ENCODE measurements around the gene IL1A. TPM values are rescaled to one million over a fixed set of nuclear protein-coding genes. Genes with fewer than 3 reads are reported as not detected.
A peak's percentile ranks its signal among the peaks of the same experiment; 100 is the strongest.

IL1A gene
- total and polyA plus RNA-seq, 9 of the 15 experiments (the other 6 are each of a cell fraction or from before 2014, with no cell fraction given), result 0.03 to 0.27 (median 0.14) TPM; not detected in 2

DNA sequence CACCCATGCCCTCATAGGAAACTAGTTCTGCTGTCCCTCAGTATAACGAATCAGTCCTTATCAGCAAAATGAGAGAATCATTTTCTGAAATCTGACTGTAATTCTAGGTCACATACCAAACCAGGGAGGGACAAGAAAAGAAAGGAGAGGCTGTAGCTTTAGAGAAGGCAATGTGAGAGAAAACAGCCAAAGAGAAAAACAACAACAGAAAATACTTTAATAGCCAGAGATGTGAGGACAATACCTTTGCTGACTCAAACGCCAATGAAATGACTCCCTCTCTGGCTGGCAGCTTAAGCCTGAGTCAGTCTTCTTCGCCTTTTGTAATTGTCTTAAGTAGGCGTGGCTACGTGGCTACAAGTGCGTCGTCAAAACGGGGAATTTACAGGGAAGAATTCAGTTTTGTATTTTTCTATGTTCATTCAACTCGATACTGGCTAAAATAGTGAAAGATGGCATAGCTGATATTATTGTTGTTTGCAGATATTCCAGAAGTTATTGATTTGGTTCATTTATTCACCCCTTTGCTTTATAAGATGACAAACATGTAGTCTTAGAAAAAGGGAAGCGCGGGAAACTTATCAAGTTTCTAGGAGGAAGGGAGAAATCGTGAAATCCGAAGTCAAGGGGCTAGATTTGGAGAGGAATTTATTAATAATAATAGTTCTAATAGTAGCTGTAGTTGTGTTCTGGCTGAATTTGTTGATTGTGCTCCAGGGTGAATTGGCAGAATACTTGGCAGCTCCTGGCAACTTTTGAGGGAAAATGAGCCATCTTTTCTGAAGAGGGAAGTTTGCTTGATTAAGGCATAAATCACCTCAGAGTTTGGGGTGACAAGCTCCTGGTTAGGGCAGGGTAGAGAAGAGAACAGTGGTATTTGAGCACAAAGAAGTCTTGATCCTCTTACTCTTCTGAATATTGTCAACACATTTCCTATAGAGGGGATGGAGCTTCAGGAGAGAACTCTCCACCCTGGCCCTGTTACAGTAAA is at the start of gene IL1A (continued):
- TF ChIP-seq, protein P1, sequence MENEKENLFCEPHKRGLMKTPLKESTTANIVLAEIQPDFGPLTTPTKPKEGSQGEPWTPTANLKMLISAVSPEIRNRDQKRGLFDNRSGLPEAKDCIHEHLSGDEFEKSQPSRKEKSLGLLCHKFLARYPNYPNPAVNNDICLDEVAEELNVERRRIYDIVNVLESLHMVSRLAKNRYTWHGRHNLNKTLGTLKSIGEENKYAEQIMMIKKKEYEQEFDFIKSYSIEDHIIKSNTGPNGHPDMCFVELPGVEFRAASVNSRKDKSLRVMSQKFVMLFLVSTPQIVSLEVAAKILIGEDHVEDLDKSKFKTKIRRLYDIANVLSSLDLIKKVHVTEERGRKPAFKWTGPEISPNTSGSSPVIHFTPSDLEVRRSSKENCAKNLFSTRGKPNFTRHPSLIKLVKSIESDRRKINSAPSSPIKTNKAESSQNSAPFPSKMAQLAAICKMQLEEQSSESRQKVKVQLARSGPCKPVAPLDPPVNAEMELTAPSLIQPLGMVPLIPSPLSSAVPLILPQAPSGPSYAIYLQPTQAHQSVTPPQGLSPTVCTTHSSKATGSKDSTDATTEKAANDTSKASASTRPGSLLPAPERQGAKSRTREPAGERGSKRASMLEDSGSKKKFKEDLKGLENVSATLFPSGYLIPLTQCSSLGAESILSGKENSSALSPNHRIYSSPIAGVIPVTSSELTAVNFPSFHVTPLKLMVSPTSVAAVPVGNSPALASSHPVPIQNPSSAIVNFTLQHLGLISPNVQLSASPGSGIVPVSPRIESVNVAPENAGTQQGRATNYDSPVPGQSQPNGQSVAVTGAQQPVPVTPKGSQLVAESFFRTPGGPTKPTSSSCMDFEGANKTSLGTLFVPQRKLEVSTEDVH (IDR thresholded peaks at IDR 0.05; ENCODE audit: low read depth, partially characterized antibody), result peak; percentile 76
- 0 out of 2 replicates have a peak, but pooled peaks have one; percentile 39 for TF ChIP-seq TARDBP (IDR thresholded peaks at IDR 0.05)
- no peak for TF ChIP-seq DNMT1 (IDR thresholded peaks at IDR 0.05)
- TF ChIP-seq RBM17 (IDR thresholded peaks at IDR 0.05; ENCODE audit: borderline replicate concordance, low read depth, low read length), result no peak
- TF ChIP-seq, protein P2, sequence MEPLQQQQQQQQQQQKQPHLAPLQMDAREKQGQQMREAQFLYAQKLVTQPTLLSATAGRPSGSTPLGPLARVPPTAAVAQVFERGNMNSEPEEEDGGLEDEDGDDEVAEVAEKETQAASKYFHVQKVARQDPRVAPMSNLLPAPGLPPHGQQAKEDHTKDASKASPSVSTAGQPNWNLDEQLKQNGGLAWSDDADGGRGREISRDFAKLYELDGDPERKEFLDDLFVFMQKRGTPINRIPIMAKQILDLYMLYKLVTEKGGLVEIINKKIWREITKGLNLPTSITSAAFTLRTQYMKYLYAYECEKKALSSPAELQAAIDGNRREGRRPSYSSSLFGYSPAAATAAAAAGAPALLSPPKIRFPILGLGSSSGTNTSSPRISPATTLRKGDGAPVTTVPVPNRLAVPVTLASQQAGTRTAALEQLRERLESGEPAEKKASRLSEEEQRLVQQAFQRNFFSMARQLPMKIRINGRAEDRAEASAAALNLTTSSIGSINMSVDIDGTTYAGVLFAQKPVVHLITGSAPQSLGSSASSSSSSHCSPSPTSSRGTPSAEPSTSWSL (CRISPR knock-in tag; IDR thresholded peaks at IDR 0.05; ENCODE audit: borderline replicate concordance), result no peak
- TF ChIP-seq, protein P3, sequence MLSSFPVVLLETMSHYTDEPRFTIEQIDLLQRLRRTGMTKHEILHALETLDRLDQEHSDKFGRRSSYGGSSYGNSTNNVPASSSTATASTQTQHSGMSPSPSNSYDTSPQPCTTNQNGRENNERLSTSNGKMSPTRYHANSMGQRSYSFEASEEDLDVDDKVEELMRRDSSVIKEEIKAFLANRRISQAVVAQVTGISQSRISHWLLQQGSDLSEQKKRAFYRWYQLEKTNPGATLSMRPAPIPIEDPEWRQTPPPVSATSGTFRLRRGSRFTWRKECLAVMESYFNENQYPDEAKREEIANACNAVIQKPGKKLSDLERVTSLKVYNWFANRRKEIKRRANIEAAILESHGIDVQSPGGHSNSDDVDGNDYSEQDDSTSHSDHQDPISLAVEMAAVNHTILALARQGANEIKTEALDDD (IDR thresholded peaks at IDR 0.05), result peak; percentile 57
- no peak for TF ChIP-seq WHSC1 (IDR thresholded peaks at IDR 0.05; ENCODE audit: low read length)
- TF ChIP-seq CEBPG (CRISPR knock-in tag; IDR thresholded peaks at IDR 0.05), result no peak
- TF ChIP-seq CEBPG (tag; conservative IDR thresholded peaks at IDR 0.05 in 1 of 2, IDR thresholded peaks at IDR 0.05 in 1 of 2), result no peak
- TF ChIP-seq, protein P4, sequence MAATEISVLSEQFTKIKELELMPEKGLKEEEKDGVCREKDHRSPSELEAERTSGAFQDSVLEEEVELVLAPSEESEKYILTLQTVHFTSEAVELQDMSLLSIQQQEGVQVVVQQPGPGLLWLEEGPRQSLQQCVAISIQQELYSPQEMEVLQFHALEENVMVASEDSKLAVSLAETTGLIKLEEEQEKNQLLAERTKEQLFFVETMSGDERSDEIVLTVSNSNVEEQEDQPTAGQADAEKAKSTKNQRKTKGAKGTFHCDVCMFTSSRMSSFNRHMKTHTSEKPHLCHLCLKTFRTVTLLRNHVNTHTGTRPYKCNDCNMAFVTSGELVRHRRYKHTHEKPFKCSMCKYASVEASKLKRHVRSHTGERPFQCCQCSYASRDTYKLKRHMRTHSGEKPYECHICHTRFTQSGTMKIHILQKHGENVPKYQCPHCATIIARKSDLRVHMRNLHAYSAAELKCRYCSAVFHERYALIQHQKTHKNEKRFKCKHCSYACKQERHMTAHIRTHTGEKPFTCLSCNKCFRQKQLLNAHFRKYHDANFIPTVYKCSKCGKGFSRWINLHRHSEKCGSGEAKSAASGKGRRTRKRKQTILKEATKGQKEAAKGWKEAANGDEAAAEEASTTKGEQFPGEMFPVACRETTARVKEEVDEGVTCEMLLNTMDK (IDR thresholded peaks at IDR 0.05; ENCODE audit: borderline replicate concordance, insufficient read depth, low read depth, low read length, poor library complexity, severe bottlenecking), result no peak
- TF ChIP-seq SPI1 (IDR thresholded peaks at IDR 0.05; ENCODE audit: borderline replicate concordance, low read depth, low read length), result peak; percentile 69; the same call in 1 of the 2 replicates
- TF ChIP-seq ZC3H11A (IDR thresholded peaks at IDR 0.05; ENCODE audit: low read depth, low read length), result no peak
- TF ChIP-seq, protein P5, sequence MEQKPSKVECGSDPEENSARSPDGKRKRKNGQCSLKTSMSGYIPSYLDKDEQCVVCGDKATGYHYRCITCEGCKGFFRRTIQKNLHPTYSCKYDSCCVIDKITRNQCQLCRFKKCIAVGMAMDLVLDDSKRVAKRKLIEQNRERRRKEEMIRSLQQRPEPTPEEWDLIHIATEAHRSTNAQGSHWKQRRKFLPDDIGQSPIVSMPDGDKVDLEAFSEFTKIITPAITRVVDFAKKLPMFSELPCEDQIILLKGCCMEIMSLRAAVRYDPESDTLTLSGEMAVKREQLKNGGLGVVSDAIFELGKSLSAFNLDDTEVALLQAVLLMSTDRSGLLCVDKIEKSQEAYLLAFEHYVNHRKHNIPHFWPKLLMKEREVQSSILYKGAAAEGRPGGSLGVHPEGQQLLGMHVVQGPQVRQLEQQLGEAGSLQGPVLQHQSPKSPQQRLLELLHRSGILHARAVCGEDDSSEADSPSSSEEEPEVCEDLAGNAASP (IDR thresholded peaks at IDR 0.05), result no peak
- TF ChIP-seq CBFA2T2 (conservative IDR thresholded peaks at IDR 0.05), result no peak
- no peak for TF ChIP-seq ZNF764 (CRISPR knock-in tag; IDR thresholded peaks at IDR 0.05; ENCODE audit: low read depth)
- TF ChIP-seq KDM4B (IDR thresholded peaks at IDR 0.05; ENCODE audit: borderline replicate concordance in 2 of 2, low read depth in 1 of 2), result no peak
- TF ChIP-seq KAT2B (IDR thresholded peaks at IDR 0.05; ENCODE audit: low read depth, low read length), result no peak

Data from K562 (cell line).